Lower lobe of right lung (tissue), 2 donors: ENCODE results near the gene PIK3IP1. TPM values are rescaled to one million over a fixed set of nuclear protein-coding genes. Genes with fewer than 3 reads are reported as not detected.
A peak's percentile ranks its signal among the peaks of the same experiment; 100 is the strongest.
"Not testable (repeated sequence)": the region's sequence is repeated elsewhere in the genome, so short reads cannot be mapped to it uniquely, and the experiment has no call there.

Source experiments
- ATAC-seq, 2 donors: fragments of 200-7000 bp; cut with Tn5 transposase; one replicate each; pipeline ENCODE4 v1.9.1; 2020 to 2022; ENCODE audit warnings: mild to moderate bottlenecking in 2 of 2, moderate library complexity in 2 of 2
- DNase-seq: peaks from one replicate; pipeline ENCODE4 v3.0.0-alpha.2; 2020
- H3K27ac ChIP-seq: fragments of 200-600 bp; one replicate; pipeline ENCODE4 v1.8.0; 2022
- H3K27me3 ChIP-seq: fragments of 200-600 bp; one replicate; pipeline ENCODE4 v1.8.0; 2022; ENCODE audit warnings: low read depth
- H3K36me3 ChIP-seq: fragments of 200-600 bp; one replicate; pipeline ENCODE4 v1.8.0; 2022; ENCODE audit warnings: mild to moderate bottlenecking
- H3K4me1 ChIP-seq: fragments of 200-600 bp; one replicate; pipeline ENCODE4 v1.8.0; 2022
- H3K4me3 ChIP-seq: fragments of 200-600 bp; one replicate; pipeline ENCODE4 v1.8.0; 2022; ENCODE audit warnings: mild to moderate bottlenecking
- H3K9me3 ChIP-seq: fragments of 200-600 bp; one replicate; pipeline ENCODE4 v1.8.0; 2022
- CTCF ChIP-seq: fragments of 200-600 bp; IDR thresholded peaks from one replicate; pipeline ENCODE4 v1.8.0; 2022; ENCODE audit warnings: antibody characterized with exemption, mild to moderate bottlenecking
- intact Hi-C: fragments of 100-400 bp; cut with DNase I; formaldehyde crosslinking; loops from one replicate; pipeline ENCODE4 v1.11.0; 2022
- total RNA-seq: library from RNA; stranded (reverse); fragmentation: NEBNext Ultra II Directional; extraction: Animal tissue kit (Norgen Biotek cat#: 25700); gene quantifications from one replicate; pipeline ENCODE4 v1.2.1, GENCODE V29; 2021
- donor health status: DM: no; HTN: yes; CAD: no; lungs with severe emphysema.

The PIK3IP1 gene
- total RNA-seq, 1 donor from 2014 or later = 54.9 TPM

- H3K27ac ChIP-seq = peak overlapping the region; percentile 44
- ATAC-seq (no peak), DNase-seq (no peak)
- intact Hi-C loops = no loop called here
- no peaks in the 10 kb centered on the region for H3K27me3 ChIP-seq
- TF ChIP-seq CTCF = no peak
- H3K4me1 ChIP-seq = peaks cover 70% of the 10 kb centered on the region
- no peak overlapping the region for H3K4me3 ChIP-seq
- no peaks in the 10 kb centered on the region for H3K9me3 ChIP-seq
- no peaks in the 10 kb centered on the region for H3K36me3 ChIP-seq
Measured at GRCh38 chr22:31250740-31251600, 41.3 kb downstream of the PIK3IP1 start.

GRCh38 chr22:31248965-31249958 lies 43.0 kb downstream of the PIK3IP1 start:
- ATAC-seq (peak; percentile 34 to 41), DNase-seq (no peak)
- Histone ChIP-seq H3K4me1 (peaks cover 64% of the 10 kb centered on the region), H3K9me3 (no peaks in the 10 kb centered on the region), H3K36me3 (no peaks in the 10 kb centered on the region), H3K27ac (peak overlapping the region; percentile 44), H3K4me3 (peak overlapping the region; percentile 50), H3K27me3 (no peaks in the 10 kb centered on the region)
- TF ChIP-seq CTCF = no peak
- intact Hi-C loops = no loop called here

- Histone ChIP-seq H3K4me3 (peak overlapping the region; percentile 50), H3K27ac (peak overlapping the region; percentile 44), H3K4me1 (peaks cover 54% of the 10 kb centered on the region), H3K27me3 (no peaks in the 10 kb centered on the region), H3K36me3 (no peaks in the 10 kb centered on the region), H3K9me3 (no peaks in the 10 kb centered on the region)
- DNase-seq (peak; percentile 82), ATAC-seq (peak; percentile 94 to 95)
- intact Hi-C loops = no loop called here
- TF ChIP-seq CTCF = no peak
Measured at GRCh38 chr22:31248138-31248745, 44.0 kb downstream of the PIK3IP1 start.

GRCh38 chr22:31247726-31248125 lies 44.6 kb downstream of the PIK3IP1 start:
- no peaks in the 10 kb centered on the region for H3K36me3 ChIP-seq
- no peak for TF ChIP-seq CTCF
- intact Hi-C loops = no loop called here
- no peaks in the 10 kb centered on the region for H3K9me3 ChIP-seq
- H3K27me3 ChIP-seq = no peaks in the 10 kb centered on the region
- no peak overlapping the region for H3K27ac ChIP-seq
- no peak for DNase-seq
- peak overlapping the region; percentile 50 for H3K4me3 ChIP-seq
- H3K4me1 ChIP-seq = peaks cover 49% of the 10 kb centered on the region
- peak in 1 of 2 donors; percentile 2 for ATAC-seq

- Histone ChIP-seq H3K4me3 (no peak overlapping the region), H3K27ac (no peak overlapping the region), H3K27me3 (no peaks in the 10 kb centered on the region), H3K36me3 (no peaks in the 10 kb centered on the region), H3K4me1 (peaks cover 50% of the 10 kb centered on the region), H3K9me3 (no peaks in the 10 kb centered on the region)
- ATAC-seq (no peak), DNase-seq (no peak)
- TF ChIP-seq CTCF = no peak
- intact Hi-C loops = no loop called here
Measured at GRCh38 chr22:31246687-31247086, 45.6 kb downstream of the PIK3IP1 start.

GRCh38 chr22:31245998-31246397 lies 46.3 kb downstream of the PIK3IP1 start:
- peaks cover 50% of the 10 kb centered on the region for H3K4me1 ChIP-seq

More at GRCh38 chr22:31245998-31246397, 46.3 kb downstream of the PIK3IP1 start:
- H3K27ac ChIP-seq, H3K27me3 ChIP-seq, DNase-seq, ATAC-seq, H3K4me3 ChIP-seq, intact Hi-C loops, H3K9me3 ChIP-seq, H3K36me3 ChIP-seq: not testable (repeated sequence)
